Activated CD8-positive, alpha-beta memory T cell treated with anti-CD3 and anti-CD28 coated beads for 1 hour (primary cell): ENCODE measurements around the gene C2orf68.
"Not testable (repeated sequence)": the region's sequence is repeated elsewhere in the genome, so short reads cannot be mapped to it uniquely, and the experiment has no call there.

ENCODE experiments used
- DNase-seq, 2 donors: peaks; one replicate each; pipeline ENCODE4 v3.0.0-alpha.2; 2020; ENCODE audit warnings: low read depth in 1 of 2; ENCODE audit errors: extremely low read depth in 1 of 2

C2orf68 gene

DNA sequence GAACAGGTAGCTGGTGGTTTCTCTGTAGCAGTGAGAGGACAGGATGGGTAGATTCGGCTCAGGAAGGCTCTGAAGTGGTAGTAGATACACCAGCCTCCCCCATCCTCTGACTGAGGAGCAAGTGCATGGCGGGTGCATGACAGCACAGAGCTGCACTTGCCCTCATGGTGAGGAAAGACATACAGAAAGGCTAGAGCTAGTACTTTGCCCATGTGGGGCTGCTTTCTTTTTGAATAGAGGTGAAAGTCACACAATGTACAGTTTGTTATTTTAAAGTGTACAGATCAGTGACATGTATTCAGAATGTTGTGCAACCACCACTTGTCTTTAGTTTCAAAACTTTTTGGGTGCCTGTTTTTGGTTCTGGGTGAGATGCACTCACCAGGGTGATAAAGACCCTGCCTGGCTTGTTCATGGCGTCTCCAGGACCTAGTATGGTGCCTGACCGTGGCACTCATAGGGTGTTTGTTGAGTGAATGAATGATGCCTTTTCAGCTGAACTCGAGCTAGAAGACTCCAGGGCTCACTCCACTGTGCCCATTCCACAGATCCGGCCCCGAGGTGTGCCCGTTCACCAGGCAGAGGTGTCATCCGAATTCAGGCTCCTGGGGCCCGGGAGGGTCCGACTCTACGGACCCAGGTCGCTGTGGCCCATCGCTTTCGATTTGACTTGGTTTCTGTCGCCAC lies 28.1 kb downstream of the C2orf68 start:
- DNase-seq, result no peak

DNA sequence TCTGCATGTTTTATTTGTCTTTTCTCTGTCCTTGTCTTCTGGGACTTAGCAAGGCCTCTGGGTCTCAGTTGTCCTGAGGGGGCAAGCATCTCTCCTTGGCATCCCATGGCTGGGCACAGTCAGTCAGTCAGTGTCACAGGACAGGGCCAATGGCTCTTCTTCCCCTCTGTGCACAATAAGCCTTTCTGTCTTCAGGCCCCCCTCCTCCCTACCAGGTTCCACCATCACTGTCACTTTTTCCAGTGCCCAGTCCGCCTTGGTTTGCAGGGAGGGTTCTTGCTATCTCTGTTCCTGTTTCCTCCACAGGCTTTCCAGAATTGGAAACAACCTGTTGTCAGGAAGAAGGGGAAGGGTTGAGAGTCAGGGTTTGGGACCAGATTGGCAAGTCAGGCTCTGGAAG lies 29.4 kb downstream of the C2orf68 start:
- DNase-seq, result no peak

DNA sequence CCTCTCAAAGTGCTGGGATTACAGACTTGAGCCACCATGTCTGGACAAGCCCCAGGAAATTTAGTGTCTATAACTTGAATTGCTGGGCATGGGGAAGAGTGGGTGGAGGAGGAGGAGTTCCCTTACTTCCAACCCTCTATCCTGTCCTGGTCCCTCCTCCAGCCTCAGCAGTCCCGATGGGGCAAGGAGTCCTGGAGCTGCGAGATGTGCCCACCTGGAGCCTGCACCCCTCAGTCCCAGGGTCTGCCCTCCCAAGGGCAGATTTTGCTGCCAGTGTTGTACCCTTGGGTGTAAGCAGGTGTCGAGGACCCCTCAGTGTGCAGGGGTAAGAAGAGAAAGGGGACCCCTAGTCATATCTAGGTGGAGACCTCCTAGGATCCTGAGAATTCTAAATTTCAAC lies 31.7 kb downstream of the C2orf68 start:
- DNase-seq, result no peak

DNA sequence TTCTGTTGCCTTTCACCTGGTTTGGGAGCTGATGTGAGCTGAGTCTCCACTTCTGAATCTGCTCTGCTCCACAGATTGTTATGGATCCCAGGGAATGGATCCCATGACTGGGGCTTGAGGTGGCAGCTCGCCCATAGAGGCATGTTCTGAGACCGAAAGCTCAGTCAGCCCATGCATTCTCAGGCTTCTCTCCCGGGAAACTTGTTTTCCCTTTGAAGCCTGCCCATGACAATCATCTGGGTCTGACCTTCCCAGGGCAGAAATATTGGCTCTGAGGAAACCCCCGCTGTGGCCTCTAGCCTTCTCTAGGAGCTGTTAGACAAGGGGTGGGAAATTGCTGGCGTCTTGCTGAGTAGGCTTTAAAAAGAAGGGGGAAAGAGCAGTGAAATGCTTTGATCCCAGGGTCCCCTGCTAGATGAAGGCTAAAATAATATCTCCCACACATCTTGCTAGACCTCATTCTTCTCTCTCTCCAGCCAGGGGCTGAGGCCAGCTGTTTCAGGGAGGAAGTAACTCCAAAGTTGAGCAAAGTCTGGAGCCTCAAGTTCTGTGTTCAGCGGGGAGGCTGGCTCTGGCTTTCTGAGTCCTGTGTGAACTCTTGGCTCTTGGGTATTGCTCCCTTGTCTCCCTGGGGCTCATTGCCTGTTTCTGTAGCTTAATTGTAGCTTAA lies 32.5 kb downstream of the C2orf68 start:
- no peak for DNase-seq

DNA sequence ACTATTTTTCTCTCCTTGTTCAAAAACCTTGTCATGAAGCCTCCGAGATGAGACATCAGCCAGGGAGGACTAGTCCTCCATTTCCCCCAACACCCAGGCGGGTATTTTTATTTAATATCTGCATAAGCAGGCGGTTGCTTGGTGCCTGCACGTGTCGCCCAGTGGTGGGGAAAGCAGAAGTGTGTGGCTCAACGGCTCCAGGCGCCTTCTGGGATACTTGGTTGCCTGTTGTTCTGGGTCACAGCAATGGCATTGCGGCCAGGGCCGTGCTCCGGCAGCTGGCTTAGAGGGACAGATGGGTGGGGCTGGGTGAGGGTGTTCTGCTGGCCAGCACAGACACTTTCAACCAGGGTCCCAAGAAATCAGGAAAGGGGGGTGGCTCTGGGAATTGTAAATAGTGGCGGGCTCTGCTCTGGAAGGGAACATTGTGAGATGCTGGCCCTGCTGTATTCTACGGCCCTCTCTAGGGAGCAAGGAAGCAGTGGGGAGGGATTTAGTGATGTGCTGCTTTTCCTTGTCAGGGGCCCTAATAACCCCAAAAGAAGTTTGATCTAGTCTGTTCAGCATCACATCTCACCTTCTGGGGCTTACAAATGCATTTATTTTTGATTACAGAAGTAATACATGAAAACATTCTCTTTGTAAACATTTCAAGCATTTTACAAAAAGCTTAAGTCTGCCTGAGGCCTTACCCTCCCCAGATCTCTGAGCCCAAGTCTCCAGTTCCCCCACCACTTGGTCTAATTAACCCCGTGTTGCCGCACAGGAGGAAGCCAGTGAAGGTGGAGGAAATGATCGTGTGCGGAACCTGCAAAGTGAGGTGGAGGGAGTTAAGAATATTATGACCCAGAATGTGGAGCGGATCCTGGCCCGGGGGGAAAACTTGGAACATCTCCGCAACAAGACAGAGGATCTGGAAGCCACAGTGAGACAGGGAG lies 33.4 kb downstream of the C2orf68 start:
- DNase-seq, result no peak

DNA sequence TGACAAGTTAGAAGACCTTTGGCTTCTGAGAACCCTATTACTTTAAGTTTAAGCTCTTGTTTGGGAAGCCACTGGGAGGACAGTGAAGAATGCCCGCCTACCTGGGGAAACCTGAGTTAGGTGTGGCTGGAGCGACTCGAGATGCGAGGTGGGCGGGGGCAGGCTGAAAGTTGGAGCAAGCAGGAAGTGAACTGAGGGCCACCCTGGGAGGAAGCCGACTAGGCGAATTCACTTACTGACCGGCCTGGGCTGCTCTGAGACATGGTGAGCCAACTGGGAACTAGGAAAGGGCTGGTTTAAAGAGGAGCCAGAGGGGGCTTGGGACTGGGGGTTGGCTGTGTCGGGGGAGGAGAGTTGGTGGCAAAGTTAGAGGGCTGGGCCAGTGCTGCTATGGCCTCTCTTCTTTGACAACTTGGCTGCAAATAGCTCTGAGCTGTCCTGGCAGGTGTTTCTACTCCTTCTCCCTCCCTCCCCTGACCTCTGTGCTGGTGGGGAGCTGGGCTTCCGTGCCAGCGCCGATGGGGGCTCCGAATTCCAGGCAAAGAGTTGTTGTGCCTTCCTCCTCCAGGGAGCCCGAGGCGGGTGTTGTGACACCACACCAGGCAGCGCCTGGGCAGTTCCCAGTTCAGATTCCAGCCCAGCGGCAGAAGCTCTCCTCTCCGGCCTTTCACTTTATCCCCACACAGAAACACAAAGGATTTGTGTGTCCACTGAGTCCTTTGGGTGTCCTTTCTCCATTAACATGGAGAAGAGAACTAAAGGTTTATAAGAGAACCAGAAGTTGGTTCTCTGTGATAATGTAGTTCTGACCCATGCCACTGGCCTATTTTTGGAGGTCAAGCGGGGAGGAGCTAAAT lies 34.3 kb downstream of the C2orf68 start, which contains the start of gene VAMP8:
VAMP8 (plus strand) TSS at position 201 of the 857 bp plus-strand sequence; CDS start at position 262, 61 bp downstream.
- DNase-seq, result peak in 1 of 2 donors; percentile 37

DNA sequence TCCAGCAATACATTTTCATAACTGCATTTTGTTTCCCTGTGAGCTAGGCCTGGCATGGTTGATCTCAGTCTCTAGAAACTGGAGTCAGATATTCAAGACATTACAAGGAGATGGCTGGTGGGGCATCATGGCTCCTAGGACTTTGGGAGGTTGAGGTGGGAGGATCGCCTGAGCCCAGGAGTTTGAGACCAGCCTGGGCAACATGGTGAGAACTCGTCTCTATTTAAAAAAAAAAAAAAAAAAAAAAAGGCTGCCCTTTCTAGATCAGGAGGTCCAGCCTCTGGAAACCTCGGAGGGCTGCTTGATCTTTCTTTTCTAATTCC lies 34.8 kb downstream of the C2orf68 start:
- DNase-seq, result no peak

DNA sequence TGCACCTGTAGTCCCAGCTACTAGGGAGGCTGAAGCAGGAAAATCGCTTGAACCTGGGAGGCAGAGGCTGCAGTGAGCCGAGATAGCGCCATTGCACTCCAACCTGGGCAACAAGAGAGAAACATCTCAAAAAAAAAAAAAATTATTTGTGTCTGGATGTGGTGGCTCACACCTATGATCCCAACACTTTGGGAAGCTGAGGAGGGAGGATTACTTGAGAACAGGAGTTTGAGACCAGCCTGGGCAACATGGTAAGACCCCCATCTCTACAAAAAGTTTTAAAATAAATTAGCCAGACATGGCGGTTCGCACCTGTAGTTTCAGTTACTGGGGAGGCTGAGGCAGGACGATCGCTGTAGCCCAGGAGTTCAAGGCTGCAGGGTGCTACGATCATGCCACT lies 36.1 kb downstream of the C2orf68 start:
- no peak for DNase-seq

DNA sequence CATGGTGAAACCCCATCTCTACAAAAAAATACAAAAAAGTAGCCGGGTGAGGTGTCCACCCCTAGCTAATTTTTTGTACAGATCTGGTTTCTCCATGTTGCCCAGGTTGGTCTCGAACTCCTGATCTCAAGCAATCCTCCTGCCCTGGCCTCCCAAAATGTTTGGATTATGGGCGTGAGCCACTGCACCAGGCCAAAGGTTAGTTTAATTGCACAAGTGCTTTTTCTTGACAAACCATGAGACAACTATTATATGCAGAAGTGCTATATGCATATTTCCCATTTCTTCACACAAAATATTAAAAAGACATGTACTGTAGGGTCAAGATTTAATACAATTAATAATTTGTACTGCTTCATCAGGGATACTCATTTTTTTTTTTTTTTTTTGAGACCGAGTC lies 45.6 kb downstream of the C2orf68 start:
- no peak for DNase-seq

DNA sequence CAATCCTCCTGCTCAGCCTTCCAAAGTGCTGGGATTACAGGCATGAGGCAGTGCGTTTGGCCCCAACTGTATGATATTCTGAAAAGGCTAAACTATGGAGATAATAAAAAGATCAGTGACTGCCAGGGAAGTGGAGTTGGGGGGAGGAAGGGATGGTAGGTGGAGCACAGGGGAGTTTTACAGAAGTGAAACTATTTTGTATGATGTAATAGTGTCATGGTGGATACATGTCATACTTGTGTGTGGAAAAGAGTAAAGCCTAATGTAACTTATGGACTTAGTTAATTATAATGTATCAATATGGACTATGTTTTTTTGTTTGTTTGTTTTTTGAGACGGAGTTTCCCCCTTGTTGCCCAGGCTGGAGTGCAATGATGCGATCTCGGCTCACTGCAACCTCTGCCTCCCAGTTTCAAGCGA lies 47.7 kb downstream of the C2orf68 start:
- no peak for DNase-seq

DNA sequence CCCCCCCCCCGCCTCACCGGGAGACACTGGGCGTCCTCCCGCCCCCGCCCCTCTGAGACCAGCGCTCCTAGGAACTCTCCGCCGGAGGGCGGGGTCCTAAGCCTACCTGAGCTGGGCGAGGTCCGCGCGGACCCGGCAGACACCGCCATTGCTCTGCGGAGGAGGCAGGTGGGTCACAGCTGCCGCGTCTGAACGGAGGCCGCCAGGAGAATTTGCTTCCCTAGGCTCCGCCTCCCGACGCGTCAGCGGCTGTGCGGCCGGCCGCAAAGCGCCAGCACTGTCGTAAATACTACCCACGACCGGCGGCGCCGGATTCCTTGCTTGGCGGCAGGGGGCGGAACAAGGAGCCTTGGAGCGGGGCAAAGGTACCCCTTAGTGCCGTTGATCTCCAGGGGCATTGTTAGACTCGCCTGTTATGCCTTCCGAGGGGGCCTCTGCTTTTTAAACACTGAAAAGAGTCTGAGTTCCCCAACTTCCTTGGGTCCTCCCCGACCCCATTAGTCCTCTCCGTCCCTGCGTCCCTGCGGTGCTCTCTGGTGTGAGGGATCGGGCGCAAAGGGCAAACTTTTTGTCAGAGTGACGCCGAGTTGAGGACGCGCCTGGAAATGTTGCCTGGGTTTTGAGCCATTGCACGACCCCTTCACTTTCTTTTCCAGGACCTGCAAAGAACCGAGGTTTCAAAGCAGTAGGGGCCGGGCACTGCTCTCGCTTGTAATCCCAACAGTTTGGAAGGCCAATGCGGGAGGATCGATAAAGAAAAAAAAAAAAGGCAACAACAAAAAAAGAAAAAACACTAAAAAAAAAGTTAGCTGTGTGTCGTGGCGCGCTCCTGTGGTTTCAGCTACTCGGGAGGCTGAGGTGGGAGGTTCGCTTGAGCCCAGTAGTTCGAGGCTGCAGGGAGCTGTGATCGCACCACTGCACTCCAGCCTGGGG lies 50.3 kb downstream of the C2orf68 start, which contains the start of gene GGCX:
GGCX (minus strand) TSS at position 214 of the 933 bp plus-strand sequence; CDS start at position 149, 65 bp downstream.
- peak; percentile 83 to 90 for DNase-seq

DNA sequence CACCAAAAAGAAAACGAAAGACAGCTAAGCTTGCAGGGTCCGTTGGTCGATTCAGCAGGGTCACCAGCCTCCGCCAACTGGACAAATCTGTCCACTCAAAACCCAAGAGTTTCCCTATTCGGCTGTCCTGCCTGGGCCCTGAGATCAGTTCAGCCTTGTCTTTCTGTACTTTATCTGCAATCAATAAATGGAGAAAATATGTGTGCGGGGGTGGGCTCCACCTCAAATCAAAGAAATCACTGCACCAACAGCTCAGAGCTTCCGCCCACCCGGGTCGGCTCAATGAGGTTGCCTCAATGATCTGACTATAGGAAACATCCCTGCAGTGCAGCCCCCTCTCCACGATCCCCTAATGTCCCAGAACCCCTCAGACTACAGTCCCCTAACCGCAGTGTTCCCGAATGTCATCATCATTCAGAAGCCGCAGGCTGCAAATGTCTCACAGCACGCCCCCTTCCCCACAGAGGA lies 51.0 kb downstream of the C2orf68 start:
- no peak for DNase-seq

DNA sequence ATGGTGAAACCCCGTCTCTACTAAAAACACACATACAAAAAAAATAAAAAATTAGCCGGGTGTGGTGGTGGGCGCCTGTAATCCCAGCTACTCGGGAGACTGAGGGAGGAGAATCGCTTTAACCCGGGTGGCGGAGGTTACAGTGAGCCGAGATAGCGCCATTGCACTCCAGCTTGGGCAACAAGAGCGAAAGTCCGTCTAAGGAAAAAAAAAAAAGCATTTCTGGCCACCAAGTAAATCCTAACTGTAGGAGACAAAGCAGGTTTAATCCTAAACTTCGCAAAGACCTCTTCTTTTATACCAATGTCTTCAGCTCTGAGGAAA lies 51.5 kb downstream of the C2orf68 start:
- not testable (repeated sequence) for DNase-seq

DNA sequence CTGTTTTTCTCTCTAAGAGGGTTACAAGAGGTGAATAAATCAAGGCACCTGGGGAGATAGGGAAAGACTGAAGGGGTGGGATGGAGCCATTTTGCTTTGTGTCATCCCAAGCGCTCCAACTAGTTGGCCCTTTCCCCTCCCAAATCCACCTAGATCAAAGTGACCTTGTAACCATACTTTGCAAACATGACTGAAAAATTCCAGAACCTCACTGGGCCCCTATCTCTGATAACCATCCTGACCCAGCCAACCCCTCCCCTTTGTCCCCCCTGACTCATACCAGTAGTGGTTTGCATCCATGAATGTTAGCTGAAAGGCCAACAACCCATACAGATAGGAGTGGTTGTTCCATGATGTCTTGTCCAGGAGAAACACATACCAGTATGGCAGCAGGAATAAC lies 53.7 kb downstream of the C2orf68 start:
- DNase-seq, result no peak

DNA sequence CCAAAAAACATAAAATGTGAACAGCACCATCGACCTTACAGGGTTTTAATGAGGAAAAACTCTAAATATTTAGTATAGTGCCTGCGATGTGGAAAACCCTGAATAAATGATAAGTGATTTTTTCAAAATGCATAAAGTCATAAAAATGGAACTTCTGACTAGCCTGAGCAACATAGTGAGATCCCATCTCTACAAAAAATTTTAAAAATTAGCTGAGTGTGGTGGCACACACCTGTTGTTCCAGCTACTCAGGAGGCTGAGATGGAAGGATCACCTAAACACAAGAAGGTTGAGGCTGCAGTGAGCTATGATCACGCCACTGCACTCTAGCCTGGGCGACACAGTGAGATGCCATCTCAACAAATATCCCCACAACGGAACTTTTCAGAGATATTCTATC lies 54.7 kb downstream of the C2orf68 start:
- DNase-seq, result no peak
